ENCODE data around the gene SLC39A2. TPM values are rescaled to one million over a fixed set of nuclear protein-coding genes. Genes with fewer than 3 reads are reported as not detected.

Gene SLC39A2
- total RNA-seq, 4 donors from 2014 or later: 0.82 to 1.4 TPM; not detected in 2

DNA sequence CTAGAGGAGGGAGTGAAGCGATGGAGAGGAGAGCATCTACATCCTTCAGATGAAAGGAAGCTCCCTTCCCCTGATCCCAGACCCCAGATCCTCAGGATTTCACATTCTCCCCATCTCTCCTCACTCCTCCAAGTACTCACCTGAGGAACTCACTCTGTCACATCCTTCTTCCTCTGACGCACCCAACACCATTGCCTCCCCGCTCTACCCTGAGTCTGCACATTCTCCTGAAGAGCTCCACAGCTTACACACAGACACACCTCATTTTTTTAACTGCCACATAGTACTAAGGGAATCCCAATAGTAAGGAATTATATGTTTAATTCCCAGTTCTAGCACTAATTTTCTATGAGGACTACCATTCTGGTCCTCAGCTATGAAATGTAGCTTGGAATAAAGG is 25.6 kb upstream of the SLC39A2 start:
- no peaks in the 10 kb centered on the region for H3K27me3 ChIP-seq
- in situ Hi-C loops (cut with MboI; ENCODE audit: low pct_ligation_motif_present in 1 of 4, low pct_unique_long_range_greater_than_20kb in 1 of 4, low sequenced_read_pairs in 3 of 4): loop anchor here in 1 of 4 donors (10.0 kb wide), 1 partner anchor 279 kb away; no protein-coding TSS in a partner anchor
- TF ChIP-seq CTCF (IDR thresholded peaks at IDR 0.05) (no peak), POLR2A (IDR thresholded peaks at IDR 0.05) (no peak), EP300 (IDR thresholded peaks at IDR 0.05; ENCODE audit: low read depth) (no peak), POLR2AphosphoS5 (IDR thresholded peaks at IDR 0.05) (no peak)
- no peak overlapping the region for H3K27ac ChIP-seq
- DNase-seq: no peak
- H3K4me1 ChIP-seq: peaks cover 0 to 9% (median 0%) of the 10 kb centered on the region in 4 donors
- H3K4me3 ChIP-seq: no peak overlapping the region
- no peaks in the 10 kb centered on the region for H3K36me3 ChIP-seq
- 86 to 92% methylated on average over 3 of the region's 3 CpGs for WGBS, 2 donors (ENCODE audit: low coverage in 1 of 2)
- H3K9me3 ChIP-seq: no peaks in the 10 kb centered on the region
- intact Hi-C loops (cut with DNase I; ENCODE audit: low total_unique reads): no loop called here

GRCh38 chr14:20976291-20976690 is 22.8 kb upstream of the SLC39A2 start:
- DNase-seq: no peak
- Histone ChIP-seq H3K4me3 (no peak overlapping the region), H3K27me3 (no peaks in the 10 kb centered on the region), H3K4me1 (peaks cover 0 to 6% (median 0%) of the 10 kb centered on the region in 4 donors), H3K36me3 (no peaks in the 10 kb centered on the region), H3K9me3 (no peaks in the 10 kb centered on the region), H3K27ac (no peak overlapping the region)
- no peak for TF ChIP-seq EP300 (IDR thresholded peaks at IDR 0.05; ENCODE audit: low read depth)
- no peak for TF ChIP-seq CTCF (IDR thresholded peaks at IDR 0.05)
- no peak for TF ChIP-seq POLR2A (IDR thresholded peaks at IDR 0.05)
- no peak for TF ChIP-seq POLR2AphosphoS5 (IDR thresholded peaks at IDR 0.05)
- intact Hi-C loops (cut with DNase I; ENCODE audit: low total_unique reads): no loop called here
- in situ Hi-C loops (cut with MboI; ENCODE audit: low pct_ligation_motif_present in 1 of 4, low pct_unique_long_range_greater_than_20kb in 1 of 4, low sequenced_read_pairs in 3 of 4): loop anchor here in 2 of 4 donors (10.0 to 25.0 kb wide), 2 partner anchors 281 to 289 kb away; partner anchors contain the start of genes ANG (in 1 of the 2) and RNASE4 (in 1 of the 2)
- WGBS, 2 donors (ENCODE audit: low coverage in 1 of 2): 95% methylated on average over 1 of the region's 1 CpG; no CpG with 5 or more reads in 1 of the 2 donors

DNA sequence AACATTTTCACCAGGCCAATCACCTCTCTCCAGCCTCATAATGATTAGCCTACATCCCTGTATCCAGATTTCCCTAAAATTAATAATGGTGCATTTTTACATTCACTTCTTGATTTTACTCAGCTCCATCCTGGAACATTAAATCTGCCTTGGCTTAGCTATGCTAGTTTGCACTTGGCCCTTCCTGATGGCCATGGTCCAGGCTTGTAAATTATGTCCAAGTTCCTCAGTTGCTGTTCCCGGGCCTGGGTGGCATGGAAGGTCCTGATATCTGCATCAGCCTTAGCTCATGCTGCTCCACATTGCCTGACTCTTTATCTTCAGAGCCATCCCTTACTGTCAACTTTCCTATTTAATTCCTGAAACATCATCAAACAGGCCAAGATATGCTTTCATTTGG is 20.4 kb upstream of the SLC39A2 start:
- Histone ChIP-seq H3K9me3 (no peaks in the 10 kb centered on the region), H3K27ac (no peak overlapping the region), H3K4me3 (no peak overlapping the region), H3K27me3 (no peaks in the 10 kb centered on the region), H3K4me1 (peaks cover 0 to 6% (median 0%) of the 10 kb centered on the region in 4 donors), H3K36me3 (no peaks in the 10 kb centered on the region)
- WGBS, 2 donors (ENCODE audit: low coverage in 1 of 2): 0 to 21% methylated on average over 1 of the region's 1 CpG
- in situ Hi-C loops (cut with MboI; ENCODE audit: low pct_ligation_motif_present in 1 of 4, low pct_unique_long_range_greater_than_20kb in 1 of 4, low sequenced_read_pairs in 3 of 4): loop anchor here in 2 of 4 donors (10.0 to 25.0 kb wide), 2 partner anchors 284 to 291 kb away; partner anchors contain the start of genes ANG (in 1 of the 2) and RNASE4 (in 1 of the 2)
- intact Hi-C loops (cut with DNase I; ENCODE audit: low total_unique reads): no loop called here
- DNase-seq: no peak
- no peak for TF ChIP-seq CTCF (IDR thresholded peaks at IDR 0.05)
- TF ChIP-seq EP300 (IDR thresholded peaks at IDR 0.05; ENCODE audit: low read depth): no peak
- TF ChIP-seq POLR2AphosphoS5 (IDR thresholded peaks at IDR 0.05): no peak
- TF ChIP-seq POLR2A (IDR thresholded peaks at IDR 0.05): no peak

GRCh38 chr14:20980906-20981305 is 18.2 kb upstream of the SLC39A2 start:
- Histone ChIP-seq H3K9me3 (no peaks in the 10 kb centered on the region), H3K4me3 (no peak overlapping the region), H3K36me3 (no peaks in the 10 kb centered on the region), H3K27ac (no peak overlapping the region), H3K27me3 (no peaks in the 10 kb centered on the region), H3K4me1 (peaks cover 0 to 6% (median 0%) of the 10 kb centered on the region in 4 donors)
- WGBS, 2 donors (ENCODE audit: low coverage in 1 of 2): 44 to 66% methylated on average over 1 of the region's 1 CpG
- intact Hi-C loops (cut with DNase I; ENCODE audit: low total_unique reads) (no loop called here), in situ Hi-C loops (cut with MboI; ENCODE audit: low pct_ligation_motif_present in 1 of 4, low pct_unique_long_range_greater_than_20kb in 1 of 4, low sequenced_read_pairs in 3 of 4) (loop anchor here in 1 of 4 donors (25.0 kb wide), 1 partner anchor 294 kb away; the partner anchor contains the start of genes ANG and RNASE4)
- TF ChIP-seq POLR2AphosphoS5 (IDR thresholded peaks at IDR 0.05) (no peak), EP300 (IDR thresholded peaks at IDR 0.05; ENCODE audit: low read depth) (no peak), POLR2A (IDR thresholded peaks at IDR 0.05) (no peak), CTCF (IDR thresholded peaks at IDR 0.05) (no peak)
- DNase-seq: no peak

Measured in transverse colon (tissue), 4 donors.